GM18951 (cell line): Measurements from ENCODE around the gene PSMB7.

Source experiments
- POLR2A ChIP-seq: IDR thresholded peaks from 4 replicates; pipeline ENCODE4 v1.6.1; 2011; ENCODE audit warnings: mild to moderate bottlenecking; ENCODE audit not compliant: insufficient read length, insufficient read depth; ENCODE audit errors: extremely low read depth
- in situ Hi-C: fragments of 300-500 bp; cut with MboI; formaldehyde crosslinking; loops from one replicate; pipeline ENCODE4 v1.12.0; 2022; ENCODE audit warnings: low sequenced_read_pairs, mixed read lengths, inconsistent platforms; ENCODE audit not compliant: unreplicated experiment

Gene PSMB7

GRCh38 chr9:124392254-124392870 is 22.9 kb downstream of the PSMB7 start:
- in situ Hi-C loops = no loop called here
- TF ChIP-seq POLR2A = no peak

- no peak for TF ChIP-seq POLR2A
- in situ Hi-C loops = no loop called here
Observed at GRCh38 chr9:124390794-124391658, 24.2 kb downstream of the PSMB7 start.

GRCh38 chr9:124389146-124389939 is 25.9 kb downstream of the PSMB7 start:
- no peak for TF ChIP-seq POLR2A
- in situ Hi-C loops = no loop called here

GRCh38 chr9:124388275-124389048 is 26.8 kb downstream of the PSMB7 start:
- in situ Hi-C loops = no loop called here
- TF ChIP-seq POLR2A = no peak

GRCh38 chr9:124386201-124386600 is 29.0 kb downstream of the PSMB7 start:
- TF ChIP-seq POLR2A = no peak
- in situ Hi-C loops = no loop called here

- TF ChIP-seq POLR2A = no peak
- in situ Hi-C loops = no loop called here
Observed at GRCh38 chr9:124385623-124386022, 29.6 kb downstream of the PSMB7 start.

GRCh38 chr9:124384846-124385245 is 30.4 kb downstream of the PSMB7 start:
- TF ChIP-seq POLR2A = no peak
- in situ Hi-C loops = no loop called here

- TF ChIP-seq POLR2A = no peak
Observed at GRCh38 chr9:124384210-124384609, 31.0 kb downstream of the PSMB7 start.

GRCh38 chr9:124381170-124381945 is 33.9 kb downstream of the PSMB7 start:
- in situ Hi-C loops = no loop called here
- no peak for TF ChIP-seq POLR2A

More at GRCh38 chr9:124384210-124384609, 31.0 kb downstream of the PSMB7 start:
- in situ Hi-C loops = no loop called here

GRCh38 chr9:124377551-124378406 is 37.5 kb downstream of the PSMB7 start:
- no peak for TF ChIP-seq POLR2A
- in situ Hi-C loops = no loop called here

- TF ChIP-seq POLR2A = no peak
- in situ Hi-C loops = no loop called here
Observed at GRCh38 chr9:124376329-124376728, 38.9 kb downstream of the PSMB7 start.

- in situ Hi-C loops = no loop called here
- TF ChIP-seq POLR2A = no peak
Observed at GRCh38 chr9:124375726-124376125, 39.5 kb downstream of the PSMB7 start.
